Measurements from ENCODE around the gene ALOX5AP.

DNA sequence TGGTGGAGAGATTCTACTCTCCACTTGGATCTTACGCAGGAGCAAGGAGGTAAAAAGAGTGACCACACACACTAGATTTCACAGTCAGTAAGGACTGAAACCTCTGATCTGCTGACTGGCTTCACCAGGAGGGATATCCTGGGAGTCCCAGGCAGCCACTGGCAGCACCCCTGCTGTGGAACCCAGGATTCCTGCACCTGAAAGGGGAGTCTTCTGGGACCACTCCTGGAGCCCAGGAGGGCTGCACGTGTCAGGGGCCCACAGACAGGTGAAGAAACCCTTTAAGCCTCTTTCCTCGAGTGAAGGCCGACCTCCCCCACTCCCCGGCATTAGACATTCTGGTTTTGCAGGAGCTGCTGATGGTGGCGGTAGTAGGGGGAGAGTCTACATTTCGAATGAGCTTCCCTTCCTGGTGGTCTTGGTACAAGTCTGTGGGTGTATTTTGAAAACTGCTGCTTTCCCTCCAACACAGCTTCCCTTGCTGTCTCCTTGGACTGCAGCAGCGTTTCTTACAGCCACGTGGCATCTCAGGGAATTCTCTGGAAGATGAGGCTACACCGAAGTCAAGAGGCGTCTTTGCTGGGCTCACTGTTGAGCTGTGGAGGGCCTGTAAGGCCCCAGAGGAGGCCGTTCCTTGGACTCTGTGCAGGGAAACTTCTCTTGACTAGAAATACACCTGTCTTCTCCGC, 62.6 kb downstream of the ALOX5AP start:
- TF ChIP-seq, protein P1, sequence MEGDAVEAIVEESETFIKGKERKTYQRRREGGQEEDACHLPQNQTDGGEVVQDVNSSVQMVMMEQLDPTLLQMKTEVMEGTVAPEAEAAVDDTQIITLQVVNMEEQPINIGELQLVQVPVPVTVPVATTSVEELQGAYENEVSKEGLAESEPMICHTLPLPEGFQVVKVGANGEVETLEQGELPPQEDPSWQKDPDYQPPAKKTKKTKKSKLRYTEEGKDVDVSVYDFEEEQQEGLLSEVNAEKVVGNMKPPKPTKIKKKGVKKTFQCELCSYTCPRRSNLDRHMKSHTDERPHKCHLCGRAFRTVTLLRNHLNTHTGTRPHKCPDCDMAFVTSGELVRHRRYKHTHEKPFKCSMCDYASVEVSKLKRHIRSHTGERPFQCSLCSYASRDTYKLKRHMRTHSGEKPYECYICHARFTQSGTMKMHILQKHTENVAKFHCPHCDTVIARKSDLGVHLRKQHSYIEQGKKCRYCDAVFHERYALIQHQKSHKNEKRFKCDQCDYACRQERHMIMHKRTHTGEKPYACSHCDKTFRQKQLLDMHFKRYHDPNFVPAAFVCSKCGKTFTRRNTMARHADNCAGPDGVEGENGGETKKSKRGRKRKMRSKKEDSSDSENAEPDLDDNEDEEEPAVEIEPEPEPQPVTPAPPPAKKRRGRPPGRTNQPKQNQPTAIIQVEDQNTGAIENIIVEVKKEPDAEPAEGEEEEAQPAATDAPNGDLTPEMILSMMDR (IDR thresholded peaks at IDR 0.05) = no peak
- TF ChIP-seq POLR2A (IDR thresholded peaks at IDR 0.05) = no peak
